Neural cell (in vitro differentiated cells): ENCODE measurements around the gene MXRA7. TPM values are rescaled to one million over a fixed set of nuclear protein-coding genes. Genes with fewer than 3 reads are reported as not detected.

Experiments
- H2AFZ ChIP-seq: fragments of 200-600, 300-800 bp; sonication (generic), shearing (Covaris generic); 2 replicates; pipeline ENCODE4 v1.6.0; 2014; ENCODE audit warnings: low read depth, mild to moderate bottlenecking, antibody characterized with exemption, low read length, moderate library complexity
- H3F3A ChIP-seq: fragments of 200-600 bp; shearing (Covaris generic); 2 replicates; pipeline ENCODE4 v1.6.1; 2016; ENCODE audit warnings: mild to moderate bottlenecking, moderate library complexity, mixed read lengths, antibody characterized with exemption, low read length; ENCODE audit not compliant: insufficient read depth, poor library complexity, severe bottlenecking
- H3K27ac ChIP-seq: fragments of 200-600, 300-800 bp; sonication (generic), shearing (Covaris generic); 2 replicates; pipeline ENCODE4 v1.5.1; 2014; ENCODE audit warnings: mild to moderate bottlenecking, low read length, moderate library complexity
- H3K27me3 ChIP-seq: fragments of 300-800, 200-600 bp; sonication (generic), shearing (Covaris generic); 2 replicates; pipeline ENCODE4 v1.6.0; 2014; ENCODE audit warnings: mild to moderate bottlenecking, low read depth, low read length, moderate library complexity; ENCODE audit not compliant: insufficient read depth
- H3K36me3 ChIP-seq: fragments of 300-800, 200-600 bp; sonication (generic), shearing (Covaris generic); 2 replicates; pipeline ENCODE4 v1.5.1; 2014; ENCODE audit warnings: mild to moderate bottlenecking, antibody characterized with exemption, low read length, moderate library complexity; ENCODE audit not compliant: insufficient read depth
- H3K4me2 ChIP-seq: fragments of 300-800, 200-600 bp; sonication (generic), shearing (Covaris generic); 2 replicates; pipeline ENCODE4 v1.6.0; 2014; ENCODE audit warnings: mild to moderate bottlenecking, low read length
- H3K4me3 ChIP-seq: fragments of 300-800, 200-600 bp; sonication (generic), shearing (Covaris generic); 2 replicates; pipeline ENCODE4 v1.5.1; 2014; ENCODE audit warnings: mild to moderate bottlenecking, low read length, moderate library complexity
- H3K79me2 ChIP-seq: fragments of 200-600 bp; shearing (Covaris generic); replicated peaks from 2 replicates; pipeline ENCODE4 v1.6.0; 2014; ENCODE audit warnings: mild to moderate bottlenecking, low read length, moderate library complexity; ENCODE audit not compliant: insufficient read depth
- H3K9ac ChIP-seq: fragments of 300-800, 200-600 bp; sonication (generic), shearing (Covaris generic); 2 replicates; pipeline ENCODE4 v1.6.1; 2016; ENCODE audit warnings: mild to moderate bottlenecking, low read length, mixed read lengths
- H3K9me2 ChIP-seq: fragments of 200-600 bp; shearing (Covaris generic); 2 replicates; pipeline ENCODE4 v1.6.1; 2016; ENCODE audit warnings: mild to moderate bottlenecking, low read length, mixed read lengths; ENCODE audit not compliant: insufficient read depth
- H3K9me3 ChIP-seq: fragments of 200-600, 300-800 bp; sonication (generic), shearing (Covaris generic); 2 replicates; pipeline ENCODE4 v1.6.1; 2016; ENCODE audit warnings: mild to moderate bottlenecking, mixed run types, low read length, moderate library complexity, mixed read lengths
- H4K20me1 ChIP-seq: fragments of 200-600 bp; shearing (Covaris generic); 2 replicates; pipeline ENCODE4 v1.6.1; 2016; ENCODE audit warnings: mild to moderate bottlenecking, mixed run types; ENCODE audit not compliant: insufficient read depth
- CTCF ChIP-seq: fragments of 450-650 bp; IDR thresholded peaks from 2 replicates; pipeline ENCODE4 v1.5.1; 2014; ENCODE audit warnings: antibody characterized with exemption, mild to moderate bottlenecking, moderate library complexity; ENCODE audit not compliant: poor library complexity, severe bottlenecking
- EP300 ChIP-seq: fragments of 450-650 bp; conservative IDR thresholded peaks from 2 replicates; pipeline ENCODE4 v1.6.1; 2014; ENCODE audit warnings: antibody characterized with exemption, mild to moderate bottlenecking, moderate library complexity; ENCODE audit not compliant: poor library complexity, severe bottlenecking
- EZH2 ChIP-seq: fragments of 200-600, 300-800 bp; shearing (Covaris generic), sonication (generic); IDR thresholded peaks from 2 replicates; pipeline ENCODE4 v1.6.1; 2014; ENCODE audit warnings: antibody characterized with exemption, low read length, borderline replicate concordance, mild to moderate bottlenecking; ENCODE audit not compliant: insufficient read depth, poor library complexity, severe bottlenecking
- MXI1 ChIP-seq: fragments of 450-650 bp; conservative IDR thresholded peaks from 2 replicates; pipeline ENCODE4 v1.6.1; 2014; ENCODE audit warnings: antibody characterized with exemption, mild to moderate bottlenecking; ENCODE audit not compliant: poor library complexity, severe bottlenecking
- POLR2AphosphoS5 ChIP-seq: IDR thresholded peaks from 2 replicates; pipeline ENCODE4 v1.6.1; 2012
- RAD21 ChIP-seq: fragments of 450-650 bp; conservative IDR thresholded peaks from 2 replicates; pipeline ENCODE4 v1.6.1; 2014; ENCODE audit warnings: antibody characterized with exemption, mild to moderate bottlenecking, moderate library complexity
- REST ChIP-seq: IDR thresholded peaks from 2 replicates; pipeline ENCODE4 v1.6.1; 2012; ENCODE audit warnings: borderline replicate concordance
- SMC3 ChIP-seq: fragments of 450-650 bp; conservative IDR thresholded peaks from 2 replicates; pipeline ENCODE4 v1.6.1; 2014; ENCODE audit warnings: antibody characterized with exemption, mild to moderate bottlenecking, moderate library complexity; ENCODE audit not compliant: poor library complexity
- TAF1 ChIP-seq: IDR thresholded peaks from 2 replicates; pipeline ENCODE4 v1.6.1; 2012; ENCODE audit warnings: low read depth
- polyA plus RNA-seq: library from polyadenylated mRNA; depleted of rRNA; stranded (reverse); fragments of >200 nt; gene quantifications from 2 replicates; pipeline ENCODE4 v1.2.3, GENCODE V29; 2014

The MXRA7 gene
- polyA plus RNA-seq, 1 donor from 2014 or later, result 143 TPM

GRCh38 chr17:76686538-76687297 lies 24.0 kb downstream of the MXRA7 start:
- Histone ChIP-seq H3K9ac (peak overlapping the region; percentile 25), H3K4me3 (peak overlapping the region; percentile 21), H3F3A (no peaks in the 10 kb centered on the region), H3K27ac (peak overlapping the region; percentile 52), H3K9me2 (no peaks in the 10 kb centered on the region), H2AFZ (no peak overlapping the region), H3K27me3 (no peaks in the 10 kb centered on the region), H3K79me2 (no peaks in the 10 kb centered on the region), H3K36me3 (no peaks in the 10 kb centered on the region), H3K9me3 (no peaks in the 10 kb centered on the region), H4K20me1 (no peaks in the 10 kb centered on the region), H3K4me2 (no peak overlapping the region)
- TF ChIP-seq CTCF (no peak), RAD21 (peak; percentile 14), SMC3 (no peak), EZH2 (no peak), MXI1 (no peak), TAF1 (no peak), POLR2AphosphoS5 (peak; percentile 11), EP300 (no peak), REST (peak; percentile 33)

- Histone ChIP-seq H2AFZ (no peak overlapping the region), H3K27me3 (no peaks in the 10 kb centered on the region), H3K36me3 (no peaks in the 10 kb centered on the region), H3K27ac (no peak overlapping the region), H3K9me3 (no peaks in the 10 kb centered on the region), H3K9me2 (no peaks in the 10 kb centered on the region), H3K4me2 (no peak overlapping the region), H3K79me2 (no peaks in the 10 kb centered on the region), H3K4me3 (no peak overlapping the region), H3K9ac (no peak overlapping the region), H3F3A (no peaks in the 10 kb centered on the region), H4K20me1 (no peaks in the 10 kb centered on the region)
- TF ChIP-seq CTCF (no peak), EP300 (no peak), TAF1 (no peak), POLR2AphosphoS5 (no peak), MXI1 (no peak), EZH2 (no peak), RAD21 (no peak), REST (no peak), SMC3 (no peak)
Measured at GRCh38 chr17:76685846-76686245, 24.9 kb downstream of the MXRA7 start.
